HG02678 (cell line): ENCODE results near the gene TMEM132C.
"Not testable (repeated sequence)": the region's sequence is repeated elsewhere in the genome, so short reads cannot be mapped to it uniquely, and the experiment has no call there.

ENCODE experiments used
- ATAC-seq: cut with Tn5 transposase; IDR thresholded peaks from one replicate; pipeline ENCODE4 v1.9.1; 2021; ENCODE audit warnings: mild to moderate bottlenecking, moderate library complexity; ENCODE audit not compliant: unreplicated experiment

Gene TMEM132C

GRCh38 chr12:128267131-128267622 is at the start of gene TMEM132C:
Gene TMEM132C (plus strand): TSS chr12:128267170. CDS start chr12:128267403, 233 bp downstream.
- ATAC-seq = no peak

- no peak for ATAC-seq
Observed at GRCh38 chr12:128224226-128224625, 42.7 kb upstream of the TMEM132C start.

- ATAC-seq = no peak
Observed at GRCh38 chr12:128228581-128228980, 38.4 kb upstream of the TMEM132C start.

GRCh38 chr12:128235635-128236417 is 31.1 kb upstream of the TMEM132C start:
- ATAC-seq = no peak

GRCh38 chr12:128236525-128236924 is 30.4 kb upstream of the TMEM132C start:
- ATAC-seq = no peak

- no peak for ATAC-seq
Observed at GRCh38 chr12:128240745-128241144, 26.2 kb upstream of the TMEM132C start.

GRCh38 chr12:128245121-128245520 is 21.8 kb upstream of the TMEM132C start:
- no peak for ATAC-seq

- no peak for ATAC-seq
Observed at GRCh38 chr12:128245905-128246304, 21.1 kb upstream of the TMEM132C start.

- ATAC-seq = no peak
Observed at GRCh38 chr12:128250096-128250495, 16.9 kb upstream of the TMEM132C start.

GRCh38 chr12:128253829-128254228 is 13.1 kb upstream of the TMEM132C start:
- ATAC-seq = not testable (repeated sequence)

- ATAC-seq = no peak
Observed at GRCh38 chr12:128258866-128259555, 8.0 kb upstream of the TMEM132C start.

GRCh38 chr12:128259556-128260070 is 7.4 kb upstream of the TMEM132C start:
- ATAC-seq = no peak

GRCh38 chr12:128261757-128262156 is 5.2 kb upstream of the TMEM132C start:
- no peak for ATAC-seq

GRCh38 chr12:128265566-128265965 is 1.4 kb upstream of the TMEM132C start:
- ATAC-seq = no peak

GRCh38 chr12:128266086-128266485 is 884 bp upstream of the TMEM132C start:
- ATAC-seq = no peak

GRCh38 chr12:128266541-128267130 is 334 bp upstream of the TMEM132C start:
- ATAC-seq = no peak

GRCh38 chr12:128267651-128268378 is 845 bp downstream of the TMEM132C start:
- no peak for ATAC-seq

GRCh38 chr12:128268379-128268995 is 1.5 kb downstream of the TMEM132C start:
- ATAC-seq = no peak

GRCh38 chr12:128269181-128269591 is 2.2 kb downstream of the TMEM132C start:
- ATAC-seq = no peak

- ATAC-seq = no peak
Observed at GRCh38 chr12:128276471-128276870, 9.5 kb downstream of the TMEM132C start.
